Mesothelial cell of epicardium (in vitro differentiated cells): ENCODE results near the gene MYO1C. TPM values are rescaled to one million over a fixed set of nuclear protein-coding genes. Genes with fewer than 3 reads are reported as not detected.
A peak's percentile ranks its signal among the peaks of the same experiment; 100 is the strongest.
"Not testable (repeated sequence)": the region's sequence is repeated elsewhere in the genome, so short reads cannot be mapped to it uniquely, and the experiment has no call there.

Source experiments
- DNase-seq, 2 experiments: peaks; one replicate each; pipeline ENCODE4 v3.0.0; 2021; ENCODE audit warnings: low spot score in 2 of 2; ENCODE audit not compliant: unreplicated experiment in 2 of 2
- H3K27ac Mint-ChIP-seq: 2 replicates; pipeline ENCODE4 v1.8.0; 2021; ENCODE audit warnings: mixed read lengths
- H3K27me3 Mint-ChIP-seq: 2 replicates; pipeline ENCODE4 v1.8.0; 2021; ENCODE audit warnings: low read depth, mixed read lengths
- H3K36me3 Mint-ChIP-seq: 2 replicates; pipeline ENCODE4 v1.8.0; 2021; ENCODE audit warnings: mixed read lengths
- H3K4me1 Mint-ChIP-seq: 2 replicates; pipeline ENCODE4 v1.8.0; 2021; ENCODE audit warnings: mixed read lengths
- H3K4me3 Mint-ChIP-seq: 2 replicates; pipeline ENCODE4 v1.8.0; 2021; ENCODE audit warnings: mild to moderate bottlenecking, moderate library complexity, mixed read lengths
- H3K9me3 Mint-ChIP-seq: 2 replicates; pipeline ENCODE4 v1.8.0; 2021; ENCODE audit warnings: mixed read lengths
- total RNA-seq: library from RNA; stranded (reverse); gene quantifications from 3 replicates; pipeline ENCODE4 v1.2.1, GENCODE V29; 2021
- TF ChIP-seq, protein P1 (sequence below): fragments of 200-600 bp; sonication (generic); IDR thresholded peaks from one replicate; pipeline ENCODE4 v1.5.0; 2021; ENCODE audit warnings: antibody characterized with exemption; ENCODE audit not compliant: unreplicated experiment

MYO1C gene
- total RNA-seq, 1 donor from 2014 or later: 149 TPM

DNA sequence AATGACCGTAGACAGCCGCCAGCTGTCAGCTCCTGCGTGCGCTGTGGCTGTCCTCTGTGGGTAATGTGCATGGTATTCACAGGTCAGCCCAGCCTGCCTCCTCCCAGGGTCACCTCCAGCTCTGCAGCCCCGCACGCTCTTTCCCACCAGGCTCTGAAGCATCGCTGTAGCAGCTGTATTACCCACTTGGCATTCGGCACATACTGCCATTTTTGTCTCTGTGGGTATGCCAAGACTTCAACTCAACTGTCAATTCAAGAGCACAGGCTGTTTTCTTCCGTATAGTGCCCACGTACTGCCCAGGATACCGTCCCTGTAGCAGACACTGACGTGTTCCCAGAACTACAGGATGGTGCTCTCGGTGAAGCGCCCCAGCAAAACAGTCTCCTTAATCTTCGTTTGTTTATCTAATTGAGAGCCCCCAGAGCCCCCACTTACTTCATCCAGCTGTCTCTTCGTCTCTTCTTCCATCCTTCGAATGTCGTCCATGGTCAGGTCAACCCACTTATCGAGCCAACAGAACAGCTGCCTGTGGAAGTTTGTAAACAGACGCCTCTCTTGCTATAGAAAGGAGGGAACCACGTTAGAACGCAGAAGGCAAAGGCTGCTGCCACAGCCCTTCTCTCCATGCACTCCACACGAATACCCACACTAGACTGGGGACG is 41.3 kb upstream of the MYO1C start:
- no peak for DNase-seq
- peaks cover 36% of the 10 kb centered on the region for H3K36me3 Mint-ChIP-seq
- TF ChIP-seq, protein P1, sequence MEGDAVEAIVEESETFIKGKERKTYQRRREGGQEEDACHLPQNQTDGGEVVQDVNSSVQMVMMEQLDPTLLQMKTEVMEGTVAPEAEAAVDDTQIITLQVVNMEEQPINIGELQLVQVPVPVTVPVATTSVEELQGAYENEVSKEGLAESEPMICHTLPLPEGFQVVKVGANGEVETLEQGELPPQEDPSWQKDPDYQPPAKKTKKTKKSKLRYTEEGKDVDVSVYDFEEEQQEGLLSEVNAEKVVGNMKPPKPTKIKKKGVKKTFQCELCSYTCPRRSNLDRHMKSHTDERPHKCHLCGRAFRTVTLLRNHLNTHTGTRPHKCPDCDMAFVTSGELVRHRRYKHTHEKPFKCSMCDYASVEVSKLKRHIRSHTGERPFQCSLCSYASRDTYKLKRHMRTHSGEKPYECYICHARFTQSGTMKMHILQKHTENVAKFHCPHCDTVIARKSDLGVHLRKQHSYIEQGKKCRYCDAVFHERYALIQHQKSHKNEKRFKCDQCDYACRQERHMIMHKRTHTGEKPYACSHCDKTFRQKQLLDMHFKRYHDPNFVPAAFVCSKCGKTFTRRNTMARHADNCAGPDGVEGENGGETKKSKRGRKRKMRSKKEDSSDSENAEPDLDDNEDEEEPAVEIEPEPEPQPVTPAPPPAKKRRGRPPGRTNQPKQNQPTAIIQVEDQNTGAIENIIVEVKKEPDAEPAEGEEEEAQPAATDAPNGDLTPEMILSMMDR: no peak
- H3K4me3 Mint-ChIP-seq: no peak overlapping the region
- H3K27me3 Mint-ChIP-seq: no peaks in the 10 kb centered on the region
- H3K4me1 Mint-ChIP-seq: peaks cover 3% of the 10 kb centered on the region
- H3K27ac Mint-ChIP-seq: no peak overlapping the region
- no peaks in the 10 kb centered on the region for H3K9me3 Mint-ChIP-seq

DNA sequence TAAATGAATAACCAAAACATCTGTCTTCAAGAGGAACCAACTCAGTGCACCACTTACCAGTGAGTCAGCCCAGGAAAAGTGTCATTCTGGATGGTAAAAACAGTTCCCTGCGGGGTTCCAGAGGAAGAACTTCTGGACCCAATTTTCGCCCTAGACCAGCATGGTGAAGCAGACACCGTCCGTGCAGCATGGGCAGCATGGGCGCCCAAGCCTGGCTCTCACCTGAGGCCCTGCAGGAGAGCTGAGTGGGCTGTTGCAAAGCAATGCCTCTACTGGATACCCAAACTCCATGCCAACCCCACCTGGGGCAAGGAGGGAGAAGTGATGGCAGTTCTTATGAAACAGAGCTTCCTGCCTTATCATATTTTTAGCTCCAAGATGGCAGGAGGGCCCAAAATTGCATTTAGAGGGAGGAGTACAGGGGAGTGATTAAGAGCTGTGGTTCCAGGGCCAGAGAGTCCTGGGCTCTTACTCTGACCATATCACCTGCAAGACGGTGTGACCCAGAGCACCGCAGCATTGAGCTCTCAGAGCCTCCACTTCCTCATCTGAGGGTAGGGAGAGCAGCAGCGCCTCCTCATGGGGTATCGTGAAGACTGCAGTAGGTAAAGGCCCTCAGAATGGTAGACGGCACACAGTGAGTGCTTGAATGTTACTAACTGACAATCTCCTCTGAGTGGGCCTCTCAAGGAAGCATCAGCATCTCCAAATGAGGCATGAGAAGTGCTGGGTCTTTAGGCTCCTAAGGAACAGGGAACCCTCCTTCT is 40.5 kb upstream of the MYO1C start:
- no peak for DNase-seq
- no peaks in the 10 kb centered on the region for H3K9me3 Mint-ChIP-seq
- H3K4me1 Mint-ChIP-seq: peaks cover 3% of the 10 kb centered on the region
- H3K27ac Mint-ChIP-seq: no peak overlapping the region
- TF ChIP-seq, protein P1: no peak
- no peaks in the 10 kb centered on the region for H3K27me3 Mint-ChIP-seq
- peaks cover 36% of the 10 kb centered on the region for H3K36me3 Mint-ChIP-seq
- H3K4me3 Mint-ChIP-seq: no peak overlapping the region

DNA sequence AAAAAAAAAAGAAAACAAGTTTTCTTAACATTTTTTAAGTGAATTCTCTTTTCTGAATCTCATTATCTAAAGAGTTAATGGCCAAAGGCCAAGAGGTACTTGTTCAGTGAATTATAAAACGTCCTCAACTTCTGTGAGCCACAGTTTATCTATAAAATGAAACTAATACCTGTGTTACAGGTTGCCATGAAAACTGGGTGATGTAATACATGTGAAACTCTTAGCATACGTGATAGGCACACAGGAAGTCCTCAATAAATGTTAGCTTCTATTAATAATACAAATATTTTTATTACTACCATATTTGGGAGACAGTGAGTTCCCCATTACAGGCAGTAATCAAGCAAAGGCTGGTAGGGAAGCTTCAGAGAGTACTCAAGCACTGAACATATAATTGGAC is 37.4 kb upstream of the MYO1C start:
- Mint-ChIP-seq H3K27me3 (no peaks in the 10 kb centered on the region), H3K36me3 (peaks cover 28% of the 10 kb centered on the region), H3K4me3 (no peak overlapping the region), H3K9me3 (no peaks in the 10 kb centered on the region), H3K27ac (no peak overlapping the region), H3K4me1 (peaks cover 3% of the 10 kb centered on the region)
- TF ChIP-seq, protein P1: no peak
- no peak for DNase-seq

DNA sequence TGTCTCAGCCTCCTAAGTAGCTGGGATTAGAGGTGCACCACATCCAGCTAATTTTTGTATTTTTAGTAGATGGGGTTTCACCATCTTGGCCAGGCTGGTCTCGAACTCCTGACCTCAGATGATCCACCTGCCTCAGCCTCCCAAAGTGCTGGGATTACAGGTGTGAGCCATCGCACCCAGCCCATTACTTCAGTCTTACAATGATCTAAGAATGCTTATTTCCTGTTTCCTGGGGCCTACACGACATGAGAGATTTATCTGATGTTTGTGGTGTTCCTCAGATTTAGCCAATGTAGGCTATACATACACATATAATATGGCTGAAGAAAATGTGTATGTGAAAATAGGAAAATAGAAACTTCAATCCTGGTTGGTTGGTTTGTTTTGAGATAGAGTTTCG is 34.4 kb upstream of the MYO1C start:
- not testable (repeated sequence) for H3K4me1 Mint-ChIP-seq, H3K27me3 Mint-ChIP-seq, DNase-seq, H3K9me3 Mint-ChIP-seq, H3K27ac Mint-ChIP-seq, H3K4me3 Mint-ChIP-seq
- peaks cover 10% of the 10 kb centered on the region for H3K36me3 Mint-ChIP-seq

DNA sequence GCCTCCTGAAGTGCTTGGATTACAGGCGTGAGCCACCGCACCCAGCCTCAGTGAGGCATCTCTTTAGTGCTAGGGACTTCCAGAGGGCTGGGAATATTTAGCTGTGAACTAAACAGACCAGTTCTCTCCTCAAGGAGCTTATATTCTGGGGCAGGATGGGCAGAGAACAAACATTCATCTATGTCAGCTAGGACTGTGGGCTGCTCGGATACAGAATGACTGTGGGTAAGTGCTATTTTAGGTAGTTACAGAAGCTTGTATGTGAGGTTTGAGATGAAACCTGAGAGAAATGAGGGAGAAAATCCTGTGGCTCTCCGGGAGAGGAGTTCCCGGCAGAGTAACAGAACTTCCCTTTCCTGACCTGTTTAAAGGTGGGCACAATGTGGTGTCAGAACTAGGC is 30.1 kb upstream of the MYO1C start:
- no peak overlapping the region for H3K27ac Mint-ChIP-seq
- DNase-seq: no peak
- peaks cover 6% of the 10 kb centered on the region for H3K36me3 Mint-ChIP-seq
- no peaks in the 10 kb centered on the region for H3K9me3 Mint-ChIP-seq
- H3K27me3 Mint-ChIP-seq: no peaks in the 10 kb centered on the region
- peaks cover 3% of the 10 kb centered on the region for H3K4me1 Mint-ChIP-seq
- TF ChIP-seq, protein P1: no peak
- no peak overlapping the region for H3K4me3 Mint-ChIP-seq

DNA sequence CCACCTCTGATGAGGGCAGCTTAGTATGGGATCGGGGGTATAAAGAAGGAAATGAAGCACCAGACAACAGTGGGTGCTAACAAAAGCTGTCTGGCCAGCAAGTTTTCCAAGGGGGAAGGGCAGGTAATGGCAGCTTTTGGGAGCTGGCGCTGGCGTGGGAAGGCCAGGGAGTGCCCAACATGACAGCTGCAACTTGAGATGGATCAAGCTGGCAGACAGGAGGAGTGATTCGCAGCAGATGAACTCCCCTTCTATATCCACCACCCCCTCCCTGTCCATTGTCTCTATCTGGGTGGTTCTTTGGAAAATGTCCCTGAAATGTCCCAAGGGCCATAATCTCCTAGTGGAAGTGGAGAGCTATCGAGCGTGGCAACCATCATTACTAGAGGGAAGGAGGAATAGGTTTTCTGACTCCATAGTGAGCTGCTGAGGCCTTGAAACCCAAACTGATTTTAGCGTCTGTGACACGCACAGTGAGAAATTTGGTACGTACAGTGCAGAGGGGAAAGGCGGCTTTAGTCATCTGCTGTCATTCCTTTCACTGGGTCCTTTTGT is 28.7 kb upstream of the MYO1C start:
- TF ChIP-seq, protein P1: peak; percentile 13
- peaks cover 6% of the 10 kb centered on the region for H3K36me3 Mint-ChIP-seq
- H3K27me3 Mint-ChIP-seq: no peaks in the 10 kb centered on the region
- H3K9me3 Mint-ChIP-seq: no peaks in the 10 kb centered on the region
- no peak for DNase-seq
- no peak overlapping the region for H3K4me3 Mint-ChIP-seq
- H3K27ac Mint-ChIP-seq: no peak overlapping the region
- H3K4me1 Mint-ChIP-seq: peaks cover 5% of the 10 kb centered on the region
